Osteocyte (in vitro differentiated cells): ENCODE measurements around the gene HIRIP3. TPM values are rescaled to one million over a fixed set of nuclear protein-coding genes. Genes with fewer than 3 reads are reported as not detected.

Experiments
- DNase-seq: peaks from one replicate; pipeline ENCODE4 v3.0.0; 2021; ENCODE audit warnings: mixed read lengths; ENCODE audit not compliant: unreplicated experiment; ENCODE audit errors: extremely low spot score
- H3K27ac Mint-ChIP-seq: one replicate; pipeline ENCODE4 v1.8.0; 2021; ENCODE audit warnings: mild to moderate bottlenecking, mixed read lengths; ENCODE audit not compliant: unreplicated experiment
- H3K27me3 Mint-ChIP-seq: one replicate; pipeline ENCODE4 v1.8.0; 2021; ENCODE audit warnings: mixed read lengths; ENCODE audit not compliant: unreplicated experiment
- H3K36me3 Mint-ChIP-seq: one replicate; pipeline ENCODE4 v1.8.0; 2021; ENCODE audit warnings: mixed read lengths; ENCODE audit not compliant: unreplicated experiment
- H3K4me1 Mint-ChIP-seq: one replicate; pipeline ENCODE4 v1.8.0; 2021; ENCODE audit warnings: mixed read lengths; ENCODE audit not compliant: unreplicated experiment
- H3K4me3 Mint-ChIP-seq: one replicate; pipeline ENCODE4 v1.8.0; 2021; ENCODE audit warnings: mild to moderate bottlenecking, moderate library complexity, mixed read lengths; ENCODE audit not compliant: unreplicated experiment
- H3K9me3 Mint-ChIP-seq: one replicate; pipeline ENCODE4 v1.8.0; 2021; ENCODE audit warnings: mixed read lengths; ENCODE audit not compliant: unreplicated experiment
- CTCF ChIP-seq: fragments of 200-600 bp; sonication (generic); IDR thresholded peaks from 2 replicates; pipeline ENCODE4 v1.5.0; 2021; ENCODE audit warnings: antibody characterized with exemption, mild to moderate bottlenecking, moderate library complexity
- total RNA-seq: library from RNA; stranded (reverse); gene quantifications from 2 replicates; pipeline ENCODE4 v1.2.1, GENCODE V29; 2021

The HIRIP3 gene
- total RNA-seq, 1 donor from 2014 or later = 12.5 TPM

DNA sequence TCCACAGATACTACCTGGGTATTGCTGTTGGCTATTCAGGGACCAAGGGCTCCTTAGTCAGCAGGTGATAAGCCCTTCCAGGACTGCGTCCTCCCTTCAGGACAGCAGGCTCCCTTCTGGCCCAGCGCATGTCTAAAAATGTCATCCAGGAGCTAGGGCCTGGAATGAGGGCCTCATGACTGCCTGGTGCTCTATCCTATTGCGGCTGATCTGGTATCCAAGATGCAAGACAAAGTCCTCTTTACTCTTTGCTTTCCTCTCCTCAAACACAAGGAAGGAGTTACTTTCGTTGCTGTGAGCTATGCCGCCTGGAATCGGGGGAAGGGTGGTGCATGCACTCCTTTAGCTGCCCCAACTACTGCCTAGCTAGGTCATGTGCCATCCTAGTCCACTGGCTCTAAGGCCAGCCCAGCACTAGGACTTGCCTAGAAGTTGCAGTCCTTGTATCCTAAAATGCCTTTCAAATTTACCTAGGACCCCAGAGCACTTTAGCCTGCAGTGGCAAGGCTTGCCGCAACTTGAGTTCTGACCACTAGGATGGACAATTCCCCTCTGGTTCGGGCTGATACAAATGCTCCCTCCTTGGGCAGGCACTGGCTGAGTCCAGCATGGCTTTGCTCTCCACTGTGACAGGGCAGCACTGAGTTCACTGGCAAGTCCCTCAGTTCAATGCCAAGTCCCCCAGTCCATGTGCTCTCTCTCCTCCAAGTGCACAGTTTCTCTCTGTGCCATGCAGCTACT is 43.6 kb downstream of the HIRIP3 start:
- Mint-ChIP-seq H3K27ac (no peak overlapping the region), H3K4me1 (no peaks in the 10 kb centered on the region), H3K27me3 (no peaks in the 10 kb centered on the region), H3K36me3 (no peaks in the 10 kb centered on the region), H3K9me3 (peaks cover 4% of the 10 kb centered on the region), H3K4me3 (no peak overlapping the region)
- no peak for DNase-seq
- no peak for TF ChIP-seq CTCF

DNA sequence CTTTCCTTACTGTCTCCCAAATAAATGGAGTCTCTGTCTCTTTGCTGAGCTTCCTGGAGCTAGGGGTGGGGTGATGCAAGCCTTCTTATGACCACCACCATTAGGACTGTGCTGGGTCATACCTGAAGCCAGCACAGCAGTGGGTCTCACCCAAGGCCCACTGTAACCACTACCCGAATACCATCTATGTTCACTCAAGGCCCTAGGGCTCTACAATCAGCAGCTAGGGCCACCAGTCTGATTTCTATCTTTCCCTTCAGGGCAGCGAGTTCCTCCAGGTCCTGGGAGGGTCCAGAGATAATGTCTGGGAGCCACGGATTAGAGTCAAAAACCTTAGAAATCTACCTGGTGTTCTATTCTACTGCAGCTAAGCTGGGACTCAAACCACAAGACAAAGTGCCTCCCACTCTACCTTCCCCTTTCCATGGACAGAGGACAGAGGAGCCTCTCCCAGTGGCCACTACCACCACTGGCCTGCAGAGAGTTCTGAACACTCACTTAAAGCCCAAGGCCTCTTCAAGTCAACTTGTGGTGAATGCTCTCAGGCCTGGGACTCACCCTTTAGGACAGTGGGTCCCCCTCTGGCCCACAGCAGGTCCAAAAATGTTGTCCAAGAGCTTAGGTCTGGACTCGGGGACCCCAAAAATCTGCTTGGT is 44.5 kb downstream of the HIRIP3 start:
- H3K9me3 Mint-ChIP-seq = peaks cover 4% of the 10 kb centered on the region
- no peaks in the 10 kb centered on the region for H3K4me1 Mint-ChIP-seq

DNA sequence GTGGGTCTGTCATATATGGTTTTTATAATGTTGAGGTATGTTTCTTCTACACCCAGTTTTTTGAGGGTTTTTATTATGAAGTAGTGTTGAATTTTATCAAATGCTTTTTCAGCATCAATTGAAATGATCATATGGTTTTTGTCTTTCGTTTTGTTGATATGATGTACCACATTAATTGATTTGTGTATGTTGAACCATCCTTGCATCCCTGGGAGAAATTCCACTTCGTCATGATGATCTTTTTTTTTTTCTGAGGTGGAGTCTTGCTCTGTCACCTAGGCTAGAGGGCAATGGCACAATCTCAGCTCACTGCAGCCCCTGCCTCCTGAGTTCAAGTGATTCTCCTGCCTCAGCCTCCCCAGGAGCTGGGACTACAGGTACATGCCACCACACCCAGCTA is 47.5 kb downstream of the HIRIP3 start:
- peaks cover 16% of the 10 kb centered on the region for H3K4me1 Mint-ChIP-seq
- DNase-seq = no peak
- TF ChIP-seq CTCF = no peak
- H3K27ac Mint-ChIP-seq = no peak overlapping the region
- H3K27me3 Mint-ChIP-seq = no peaks in the 10 kb centered on the region
- no peak overlapping the region for H3K4me3 Mint-ChIP-seq
- peaks cover 4% of the 10 kb centered on the region for H3K9me3 Mint-ChIP-seq
- H3K36me3 Mint-ChIP-seq = no peaks in the 10 kb centered on the region

More for the DNA sequence above, 44.5 kb downstream of the HIRIP3 start:
- no peak overlapping the region for H3K4me3 Mint-ChIP-seq
- no peaks in the 10 kb centered on the region for H3K27me3 Mint-ChIP-seq
- DNase-seq = no peak
- H3K27ac Mint-ChIP-seq = no peak overlapping the region
- TF ChIP-seq CTCF = no peak
- no peaks in the 10 kb centered on the region for H3K36me3 Mint-ChIP-seq

DNA sequence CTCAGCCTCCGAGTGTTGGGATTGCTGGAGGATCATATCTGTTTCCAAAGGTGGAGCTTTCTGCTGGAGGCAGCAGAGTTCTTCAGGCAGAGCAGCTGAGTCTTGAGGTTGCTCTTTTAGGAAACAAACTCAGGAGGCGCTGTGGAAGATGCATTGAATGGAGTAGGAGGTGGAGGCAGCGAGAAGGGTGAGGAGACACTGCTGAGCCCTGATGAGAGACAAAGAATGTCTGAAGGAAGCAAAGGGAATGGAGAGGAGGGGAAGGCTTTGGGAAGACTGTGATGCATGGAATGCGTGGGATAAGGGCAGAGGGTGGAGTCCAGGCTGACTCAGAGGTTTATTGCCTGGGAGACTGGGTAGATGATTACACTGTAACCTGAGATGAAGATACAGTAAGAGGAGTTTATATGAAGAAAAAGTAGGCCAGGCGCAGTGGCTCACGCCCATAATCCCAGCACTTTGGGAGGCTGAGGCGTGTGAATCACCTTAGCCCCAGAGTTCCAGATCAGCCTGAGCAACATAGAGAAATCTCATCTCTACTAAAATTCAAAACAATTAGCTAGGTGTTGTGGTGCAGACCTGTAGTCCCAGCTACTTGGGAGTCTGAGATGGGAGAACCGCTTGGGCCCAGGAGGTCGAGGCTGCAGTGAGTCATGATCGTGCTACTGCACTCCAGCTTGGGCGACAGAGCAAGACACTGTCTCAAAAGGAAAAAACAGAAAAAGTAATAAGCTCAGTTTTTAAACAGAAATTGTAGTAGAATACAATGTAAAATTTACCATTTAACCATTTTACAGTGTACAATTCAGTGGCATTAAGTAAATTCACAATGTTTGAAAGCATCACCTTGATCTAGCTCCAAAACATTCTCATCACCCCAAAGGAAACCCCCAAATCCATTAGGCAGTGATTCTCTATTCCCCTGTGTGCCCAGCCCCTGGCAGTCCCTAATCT is 51.3 kb downstream of the HIRIP3 start:
- Mint-ChIP-seq H3K9me3 (no peaks in the 10 kb centered on the region), H3K27me3 (no peaks in the 10 kb centered on the region), H3K27ac (peak overlapping the region; percentile 97), H3K36me3 (no peaks in the 10 kb centered on the region), H3K4me1 (peaks cover 19% of the 10 kb centered on the region), H3K4me3 (peak overlapping the region; percentile 19)
- TF ChIP-seq CTCF = peak; percentile 56
- peak; percentile 88 for DNase-seq

Other genes with a start within 250 kb of the HIRIP3 start
- gene C16orf54, start 249.6 kb downstream of the HIRIP3 start, total RNA-seq = not detected in 2 replicates
- not detected in 2 replicates for gene ZG16, start 217.4 kb downstream of the HIRIP3 start, total RNA-seq
- gene KIF22, start 204.9 kb downstream of the HIRIP3 start, total RNA-seq = 20.0 and 23.0 TPM in 2 replicates
- gene MAZ, start 189.1 kb downstream of the HIRIP3 start, total RNA-seq = 304 and 305 TPM in 2 replicates
- 8.8 and 13.4 TPM in 2 replicates for gene PRRT2, start 183.4 kb downstream of the HIRIP3 start, total RNA-seq
- gene PAGR1, start 179.5 kb downstream of the HIRIP3 start, total RNA-seq = 26.4 and 29.1 TPM in 2 replicates
- gene MVP, start 175.2 kb downstream of the HIRIP3 start, total RNA-seq = 150 and 157 TPM in 2 replicates
- 104 and 108 TPM in 2 replicates for gene CDIPT, start 132.4 kb downstream of the HIRIP3 start, total RNA-seq
- gene SEZ6L2, start 96.1 kb downstream of the HIRIP3 start, total RNA-seq = 17.6 and 19.3 TPM in 2 replicates
- 1.0 and 1.2 TPM in 2 replicates for gene ASPHD1, start 95.1 kb downstream of the HIRIP3 start, total RNA-seq
- 20.5 and 22.3 TPM in 2 replicates for gene KCTD13, start 69.4 kb downstream of the HIRIP3 start, total RNA-seq
- gene TMEM219, start 33.5 kb downstream of the HIRIP3 start, total RNA-seq = 119 and 139 TPM in 2 replicates
- gene TAOK2, start 21.7 kb downstream of the HIRIP3 start, total RNA-seq = 44.4 and 48.8 TPM in 2 replicates
- 72.4 and 77.0 TPM in 2 replicates for gene INO80E, start 624 bp upstream of the HIRIP3 start, total RNA-seq
- 1.3 TPM in 2 replicates for gene DOC2A, start 15.4 kb upstream of the HIRIP3 start, total RNA-seq
- gene C16orf92, start 27.6 kb upstream of the HIRIP3 start, total RNA-seq = not detected in 2 replicates
- 0.32 and 0.52 TPM in 2 replicates for gene TLCD3B, start 35.7 kb upstream of the HIRIP3 start, total RNA-seq
- 750 and 765 TPM in 2 replicates for gene ALDOA, start 70.1 kb upstream of the HIRIP3 start, total RNA-seq
- 101 and 102 TPM in 2 replicates for gene PPP4C, start 80.4 kb upstream of the HIRIP3 start, total RNA-seq
- 0.63 and 0.75 TPM in 2 replicates for gene TBX6, start 96.3 kb upstream of the HIRIP3 start, total RNA-seq
- gene YPEL3, start 100.6 kb upstream of the HIRIP3 start, total RNA-seq = 83.6 and 93.3 TPM in 2 replicates
- 3.2 and 3.6 TPM in 2 replicates for gene GDPD3, start 117.9 kb upstream of the HIRIP3 start, total RNA-seq
- 52.9 and 59.0 TPM in 2 replicates for gene MAPK3, start 127.6 kb upstream of the HIRIP3 start, total RNA-seq
- 0.97 and 3.2 TPM in 2 replicates for gene CORO1A, start 188.0 kb upstream of the HIRIP3 start, total RNA-seq
- gene BOLA2B, start 198.0 kb upstream of the HIRIP3 start, total RNA-seq = 64.5 and 73.2 TPM in 2 replicates
- gene SLX1A, start 198.3 kb upstream of the HIRIP3 start, total RNA-seq = 20.0 and 34.1 TPM in 2 replicates
- 14.9 and 16.3 TPM in 2 replicates for gene SULT1A3, start 203.6 kb upstream of the HIRIP3 start, total RNA-seq